HG02798 (cell line): ENCODE data around the gene MUC16.

Experiments
- ATAC-seq: cut with Tn5 transposase; IDR thresholded peaks from one replicate; pipeline ENCODE4 v1.9.1; 2021; ENCODE audit warnings: mild to moderate bottlenecking; ENCODE audit not compliant: unreplicated experiment, poor library complexity

MUC16 gene

DNA sequence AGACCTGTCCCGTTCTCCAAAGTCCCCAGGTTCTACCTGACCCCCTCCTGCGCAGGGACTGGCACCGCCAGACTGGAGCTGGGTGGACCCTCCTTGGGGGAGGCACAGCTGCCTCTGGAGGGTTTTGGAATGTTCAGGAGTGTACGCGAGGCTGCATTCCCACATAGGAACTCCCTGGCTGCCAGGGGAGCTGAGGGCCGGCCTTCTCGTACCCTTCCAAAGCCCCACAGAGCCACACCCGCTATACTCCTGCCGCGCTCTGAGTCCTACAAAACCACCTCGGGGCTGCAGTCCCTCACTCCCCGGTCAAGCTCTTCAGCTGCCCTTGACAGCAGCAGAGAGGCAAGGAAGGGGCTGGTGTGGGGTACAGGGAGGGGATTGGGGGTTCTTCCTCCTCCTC, 484 bp upstream of the MUC16 start:
- ATAC-seq = no peak

DNA sequence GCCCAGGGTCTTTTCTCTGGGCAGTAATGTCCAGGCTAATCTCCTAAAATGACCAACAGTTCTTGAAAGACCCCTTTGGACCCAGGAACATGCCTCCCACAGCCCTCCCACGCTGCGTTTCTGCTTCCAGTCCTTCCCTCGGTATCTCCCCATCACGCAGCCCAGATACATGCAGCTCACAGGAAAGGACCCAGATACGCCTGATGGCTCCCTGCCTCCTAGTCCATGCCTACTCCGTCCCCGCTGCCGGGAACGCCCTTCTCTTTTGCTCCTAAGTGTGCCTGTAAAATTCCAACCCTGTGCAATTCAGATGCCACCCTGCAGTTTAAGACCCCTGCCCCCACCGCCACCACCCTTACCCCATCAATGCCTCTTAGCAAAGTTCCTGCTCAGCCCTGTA, 778 bp downstream of the MUC16 start:
- no peak for ATAC-seq

DNA sequence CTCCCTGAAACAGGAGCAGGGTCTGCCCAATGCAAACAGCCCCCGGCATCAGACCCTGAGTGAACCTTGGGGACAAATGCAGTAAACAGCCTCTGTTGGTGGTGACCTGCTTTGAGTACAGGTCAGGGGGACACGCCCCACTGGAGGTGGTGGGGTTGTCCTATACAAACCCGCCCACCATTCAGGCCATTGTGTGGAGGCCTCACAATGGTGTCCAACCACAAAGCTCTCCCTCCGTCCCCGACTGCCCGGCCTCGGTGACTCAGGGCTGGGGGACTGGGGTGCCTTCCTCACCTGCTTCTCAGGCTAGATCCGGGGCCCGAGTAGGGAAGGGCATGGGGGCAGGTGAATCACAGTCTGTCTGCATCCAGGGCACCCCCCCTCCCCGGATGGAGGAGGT, 1.5 kb downstream of the MUC16 start:
- ATAC-seq = no peak

DNA sequence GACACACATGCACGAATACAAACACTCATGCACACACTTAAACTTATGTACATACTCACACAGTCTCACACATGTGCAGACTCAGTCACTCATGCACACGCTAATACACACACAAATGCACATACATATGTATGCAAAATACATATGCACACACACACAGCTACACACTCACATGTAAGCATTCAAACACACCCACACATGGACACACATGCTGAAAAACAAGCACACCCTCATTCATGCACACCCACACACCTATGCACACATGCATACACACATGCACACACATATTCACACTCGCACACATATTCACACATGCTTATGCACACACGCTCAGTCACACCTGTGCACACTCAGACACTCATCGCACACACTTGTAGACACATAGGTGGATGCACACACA, 9.3 kb downstream of the MUC16 start:
- no peak for ATAC-seq

DNA sequence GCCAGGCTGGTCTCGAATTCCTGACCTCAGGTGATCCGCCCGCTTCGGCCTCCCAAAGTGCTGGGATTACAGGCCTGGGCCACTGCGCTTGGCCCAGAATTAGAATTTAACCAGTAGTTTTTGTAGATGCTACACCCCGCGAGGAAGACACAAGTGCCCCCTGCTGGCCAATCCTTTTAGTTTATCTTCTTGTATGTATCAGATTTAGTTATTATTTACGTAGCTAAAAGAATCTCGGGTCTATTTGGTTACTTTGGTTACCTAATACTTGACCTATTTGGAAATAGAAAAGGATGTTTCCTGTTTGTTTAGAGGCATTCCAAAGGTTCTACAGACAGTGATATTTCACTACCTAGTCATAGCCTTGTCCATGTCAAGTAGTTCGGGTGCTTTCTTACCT, 22.0 kb downstream of the MUC16 start:
- no peak for ATAC-seq

DNA sequence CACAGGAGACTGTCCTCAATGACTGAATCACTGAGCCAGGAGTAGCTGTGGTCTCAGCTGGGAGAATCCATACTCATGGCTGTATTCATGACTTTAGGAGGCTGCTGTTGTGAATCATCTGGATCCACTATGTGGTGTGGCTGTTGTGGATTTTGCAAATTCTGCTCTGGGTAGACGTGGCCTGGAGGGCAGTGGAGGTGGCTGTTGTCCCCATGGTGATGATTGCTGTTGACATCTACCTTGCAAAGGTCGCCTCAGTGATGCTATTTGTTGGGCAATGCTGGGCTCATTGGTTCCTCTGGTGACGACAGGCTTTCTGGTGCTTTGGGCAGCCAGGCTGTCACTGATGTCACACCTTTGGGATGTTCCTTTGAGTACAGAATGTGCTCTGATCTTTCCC, 23.9 kb downstream of the MUC16 start:
- no peak for ATAC-seq

DNA sequence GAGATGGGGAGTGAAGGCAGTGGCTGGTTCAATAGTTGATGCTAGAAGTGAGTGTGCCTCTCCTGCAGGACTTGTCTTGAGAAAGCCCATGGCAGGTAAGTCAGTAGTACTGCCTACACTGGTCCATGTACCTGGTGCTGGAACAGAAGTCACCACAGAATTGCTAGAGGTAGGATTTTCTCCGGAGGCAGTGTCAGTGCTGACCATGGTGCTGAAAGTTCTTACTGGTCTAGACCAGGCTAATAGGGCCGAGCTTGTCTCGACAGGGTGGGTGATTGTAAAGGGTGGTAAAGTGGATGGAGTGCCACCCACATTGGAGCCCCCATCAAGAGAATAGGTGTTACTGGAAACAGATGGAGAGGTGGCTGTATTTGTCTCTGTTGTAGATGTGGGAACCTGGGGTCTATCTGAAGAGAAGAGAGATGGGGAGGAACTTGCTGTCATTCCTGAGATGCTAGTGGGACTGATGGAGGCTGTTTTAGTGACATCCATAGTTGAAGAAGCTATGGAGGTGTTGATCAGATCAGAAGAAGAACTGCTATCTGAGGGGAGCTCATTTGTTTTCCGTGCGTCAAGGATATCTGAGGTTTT, 36.6 kb downstream of the MUC16 start:
- ATAC-seq = no peak

DNA sequence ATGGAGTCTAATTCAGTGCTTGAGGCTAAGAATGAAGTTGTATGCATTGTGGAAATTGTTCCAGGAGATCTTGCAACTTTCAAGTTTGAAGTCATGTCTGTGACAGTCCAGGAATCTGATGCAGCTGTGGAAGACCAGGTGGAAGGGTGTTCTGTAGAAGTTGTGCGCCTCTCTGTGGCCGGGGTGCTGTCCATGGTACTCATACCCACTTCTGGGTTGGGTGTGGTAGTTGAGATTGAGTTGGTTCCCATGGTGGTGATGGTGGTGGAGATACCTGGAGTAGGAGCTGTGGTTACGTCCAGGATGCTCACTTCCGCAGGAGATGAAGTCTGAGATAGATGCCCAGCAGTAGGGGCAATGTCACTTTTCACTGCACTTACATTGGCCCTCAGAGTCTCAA, 44.3 kb downstream of the MUC16 start:
- ATAC-seq = no peak
